ENCODE data around the gene KLHL40.
"Not testable (repeated sequence)": the region's sequence is repeated elsewhere in the genome, so short reads cannot be mapped to it uniquely, and the experiment has no call there.

The KLHL40 gene

GRCh38 chr3:42705962-42706585 is 20.7 kb downstream of the KLHL40 start:
- DNase-seq: no peak

GRCh38 chr3:42706721-42707619 is 21.6 kb downstream of the KLHL40 start:
- no peak for DNase-seq

GRCh38 chr3:42707620-42708355 is 22.5 kb downstream of the KLHL40 start:
- no peak for DNase-seq

GRCh38 chr3:42708611-42709151 is 23.3 kb downstream of the KLHL40 start:
- no peak for DNase-seq

- no peak for DNase-seq
These were observed 24.3 kb downstream of the KLHL40 start for GRCh38 chr3:42709621-42710020.

GRCh38 chr3:42710323-42711021 is 25.1 kb downstream of the KLHL40 start:
- DNase-seq: no peak

GRCh38 chr3:42711491-42712343 is 26.4 kb downstream of the KLHL40 start:
- no peak for DNase-seq

GRCh38 chr3:42712344-42712648 is 27.0 kb downstream of the KLHL40 start:
- DNase-seq: no peak

- DNase-seq: no peak
These were observed 27.5 kb downstream of the KLHL40 start for GRCh38 chr3:42712688-42713372.

GRCh38 chr3:42713747-42714146 is 28.4 kb downstream of the KLHL40 start:
- no peak for DNase-seq

- DNase-seq: no peak
These were observed 29.0 kb downstream of the KLHL40 start for GRCh38 chr3:42714171-42714852.

GRCh38 chr3:42717306-42717705 is 32.0 kb downstream of the KLHL40 start:
- DNase-seq: no peak

GRCh38 chr3:42718338-42718737 is 33.0 kb downstream of the KLHL40 start:
- DNase-seq: no peak

GRCh38 chr3:42719002-42719401 is 33.7 kb downstream of the KLHL40 start:
- DNase-seq: no peak

GRCh38 chr3:42720126-42720525 is 34.8 kb downstream of the KLHL40 start:
- DNase-seq: no peak

GRCh38 chr3:42721690-42722089 is 36.4 kb downstream of the KLHL40 start:
- DNase-seq: no peak

GRCh38 chr3:42722442-42722841 is 37.1 kb downstream of the KLHL40 start:
- not testable (repeated sequence) for DNase-seq

- DNase-seq: no peak
These were observed 37.9 kb downstream of the KLHL40 start for GRCh38 chr3:42723219-42723618.

- no peak for DNase-seq
These were observed 40.1 kb downstream of the KLHL40 start for GRCh38 chr3:42725454-42725853.

GRCh38 chr3:42728056-42728455 is 42.7 kb downstream of the KLHL40 start:
- no peak for DNase-seq
